Peyer's patch (tissue), 4 donors: ENCODE results near the gene GPR25. TPM values are rescaled to one million over a fixed set of nuclear protein-coding genes. Genes with fewer than 3 reads are reported as not detected.

ENCODE experiments used
- DNase-seq, 3 donors: peaks; one replicate each; pipeline ENCODE4 v3.0.0-alpha.2; 2017 to 2019
- H3K27ac ChIP-seq, 4 donors: fragments of 200-600 bp; sonication (generic); one replicate each; pipeline ENCODE4 v1.5.1; 2016 to 2019
- H3K27me3 ChIP-seq, 2 donors: fragments of 200-600 bp; sonication (generic); one replicate each; pipeline ENCODE4 v1.5.1; 2019
- H3K36me3 ChIP-seq, 3 donors: fragments of 200-600 bp; sonication (generic); one replicate each; pipeline ENCODE4 v1.5.1; 2016 to 2019
- H3K4me1 ChIP-seq, 4 donors: fragments of 200-600 bp; sonication (generic); one replicate each; pipeline ENCODE4 v1.5.1; 2016 to 2019
- H3K4me3 ChIP-seq, 4 donors: fragments of 200-600 bp; sonication (generic); 1 replicate in 3 of 4; 2 replicates in 1 of 4; pipeline ENCODE4 v1.5.1; 2016 to 2019; ENCODE audit warnings: mild to moderate bottlenecking in 1 of 4
- H3K9me3 ChIP-seq, 4 donors: fragments of 200-600 bp; sonication (generic); one replicate each; pipeline ENCODE4 v1.5.1; 2016 to 2019; ENCODE audit warnings: mild to moderate bottlenecking in 1 of 4
- POLR2A ChIP-seq, 2 donors: fragments of 450-650 bp; IDR thresholded peaks; one replicate each; pipeline ENCODE4 v1.5.1; 2017; ENCODE audit warnings: antibody characterized with exemption in 2 of 2, mild to moderate bottlenecking in 2 of 2, moderate library complexity in 2 of 2
- total RNA-seq, 4 donors: library from RNA; depleted of rRNA; stranded (reverse); fragments of >200 nt; gene quantifications; one replicate each; pipeline ENCODE4 v1.1.0, GENCODE V29; 2016
- TF ChIP-seq, protein P1 (sequence below), 6 experiments: fragments of 450-650 bp in 4 of 6; fragments of 200-600 bp in 2 of 6; sonication (generic) in 1 of 6; IDR thresholded peaks; one replicate each; pipeline ENCODE4 v1.5.1; 2017 to 2019; ENCODE audit warnings: antibody characterized with exemption in 6 of 6, mild to moderate bottlenecking in 3 of 6, moderate library complexity in 1 of 6

Gene GPR25
- total RNA-seq, 4 donors from 2014 or later, result not detected

DNA sequence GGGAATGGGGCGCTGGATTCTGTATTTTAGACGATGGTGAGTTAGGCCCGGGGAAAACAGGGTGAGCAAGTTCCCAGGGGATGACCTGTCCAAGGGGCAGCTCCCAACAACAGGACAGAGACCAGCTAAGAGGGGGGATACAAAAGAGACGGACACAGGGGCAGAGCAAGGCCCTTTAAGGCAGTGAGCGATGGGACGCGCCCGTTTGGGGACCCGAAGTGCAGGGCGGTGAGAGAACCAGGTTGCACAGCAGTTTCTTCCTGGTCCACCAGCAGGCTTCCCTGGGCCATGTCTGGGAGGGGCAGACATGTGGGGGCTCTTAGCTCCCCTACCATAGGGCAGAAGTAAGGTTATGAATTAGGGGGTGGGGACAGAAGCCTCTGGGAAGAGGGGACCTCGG, 43.9 kb downstream of the GPR25 start:
- H3K36me3 ChIP-seq, result peaks cover 0 to 18% (median 0%) of the 10 kb centered on the region in 3 donors
- no peaks in the 10 kb centered on the region for H3K27me3 ChIP-seq
- peak overlapping the region in 2 of 4 donors; percentile 57 to 59 for H3K27ac ChIP-seq
- H3K9me3 ChIP-seq, result no peaks in the 10 kb centered on the region
- DNase-seq, result peak in 2 of 3 donors; percentile 42 to 58
- no peak overlapping the region for H3K4me3 ChIP-seq
- H3K4me1 ChIP-seq, result peaks cover 0 to 21% (median 1%) of the 10 kb centered on the region in 4 donors
- no peak for TF ChIP-seq POLR2A (IDR thresholded peaks at IDR 0.05)
- TF ChIP-seq, protein P1, sequence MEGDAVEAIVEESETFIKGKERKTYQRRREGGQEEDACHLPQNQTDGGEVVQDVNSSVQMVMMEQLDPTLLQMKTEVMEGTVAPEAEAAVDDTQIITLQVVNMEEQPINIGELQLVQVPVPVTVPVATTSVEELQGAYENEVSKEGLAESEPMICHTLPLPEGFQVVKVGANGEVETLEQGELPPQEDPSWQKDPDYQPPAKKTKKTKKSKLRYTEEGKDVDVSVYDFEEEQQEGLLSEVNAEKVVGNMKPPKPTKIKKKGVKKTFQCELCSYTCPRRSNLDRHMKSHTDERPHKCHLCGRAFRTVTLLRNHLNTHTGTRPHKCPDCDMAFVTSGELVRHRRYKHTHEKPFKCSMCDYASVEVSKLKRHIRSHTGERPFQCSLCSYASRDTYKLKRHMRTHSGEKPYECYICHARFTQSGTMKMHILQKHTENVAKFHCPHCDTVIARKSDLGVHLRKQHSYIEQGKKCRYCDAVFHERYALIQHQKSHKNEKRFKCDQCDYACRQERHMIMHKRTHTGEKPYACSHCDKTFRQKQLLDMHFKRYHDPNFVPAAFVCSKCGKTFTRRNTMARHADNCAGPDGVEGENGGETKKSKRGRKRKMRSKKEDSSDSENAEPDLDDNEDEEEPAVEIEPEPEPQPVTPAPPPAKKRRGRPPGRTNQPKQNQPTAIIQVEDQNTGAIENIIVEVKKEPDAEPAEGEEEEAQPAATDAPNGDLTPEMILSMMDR (IDR thresholded peaks at IDR 0.05), result no peak

DNA sequence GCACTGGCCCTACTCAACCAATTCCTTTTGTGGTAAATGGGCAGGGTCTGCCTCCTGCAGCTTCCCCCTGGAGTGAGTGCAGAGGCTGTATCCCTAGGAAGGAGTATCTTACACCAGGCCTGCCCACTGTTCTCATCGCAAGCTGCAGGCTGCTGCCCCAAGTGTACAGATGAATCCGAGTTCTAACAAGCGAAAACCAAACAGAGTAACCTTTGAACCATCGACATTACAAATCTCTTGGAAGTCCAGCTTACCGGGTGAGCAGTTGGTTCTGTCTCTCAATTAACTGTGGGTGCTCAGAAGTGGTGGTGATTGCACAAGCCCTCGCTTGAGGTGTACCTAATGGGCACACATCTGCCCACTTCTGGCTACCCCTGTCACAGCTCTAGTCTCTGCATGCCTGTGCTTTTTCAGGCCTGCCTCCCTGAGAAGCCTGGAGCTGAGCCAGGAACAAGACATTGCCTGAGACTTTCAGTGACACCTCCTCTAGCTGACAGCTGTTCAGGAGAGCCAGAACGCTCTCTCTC, 44.6 kb downstream of the GPR25 start:
- TF ChIP-seq, protein P1 (IDR thresholded peaks at IDR 0.05), result no peak
- no peak for TF ChIP-seq POLR2A (IDR thresholded peaks at IDR 0.05)
- H3K9me3 ChIP-seq, result no peaks in the 10 kb centered on the region
- H3K27me3 ChIP-seq, result no peaks in the 10 kb centered on the region
- peak in 2 of 3 donors; percentile 51 to 59 for DNase-seq
- H3K4me3 ChIP-seq, result no peak overlapping the region
- H3K36me3 ChIP-seq, result peaks cover 0 to 13% (median 0%) of the 10 kb centered on the region in 3 donors
- peak overlapping the region in 2 of 4 donors; percentile 57 to 59 for H3K27ac ChIP-seq
- peaks cover 0 to 17% (median 1%) of the 10 kb centered on the region in 4 donors for H3K4me1 ChIP-seq

DNA sequence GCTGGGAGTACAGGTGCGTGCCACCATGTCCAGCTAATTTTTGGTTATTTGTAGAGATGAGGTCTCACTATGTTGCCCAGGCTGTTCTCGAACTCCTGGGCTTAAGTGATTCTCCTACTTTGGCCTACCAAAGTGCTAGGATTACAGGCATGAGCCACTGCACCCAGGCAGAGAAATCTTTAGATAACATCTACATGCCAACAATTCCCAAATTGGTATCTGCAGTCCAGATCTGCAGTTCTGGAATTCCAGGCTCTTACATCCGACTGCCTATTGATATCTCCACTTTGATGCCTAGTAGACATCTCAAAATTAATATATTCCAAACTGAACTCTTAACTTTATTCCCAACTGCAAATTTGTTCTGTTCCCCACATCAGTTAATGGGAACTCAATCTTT, 45.2 kb downstream of the GPR25 start:
- peaks cover 0 to 12% (median 1%) of the 10 kb centered on the region in 4 donors for H3K4me1 ChIP-seq
- no peak overlapping the region for H3K27ac ChIP-seq
- no peak overlapping the region for H3K4me3 ChIP-seq
- TF ChIP-seq, protein P1 (IDR thresholded peaks at IDR 0.05), result no peak
- TF ChIP-seq POLR2A (IDR thresholded peaks at IDR 0.05), result no peak
- peak in 1 of 3 donors; percentile 13 for DNase-seq
- H3K9me3 ChIP-seq, result no peaks in the 10 kb centered on the region
- peaks cover 0 to 8% (median 0%) of the 10 kb centered on the region in 3 donors for H3K36me3 ChIP-seq
- no peaks in the 10 kb centered on the region for H3K27me3 ChIP-seq

DNA sequence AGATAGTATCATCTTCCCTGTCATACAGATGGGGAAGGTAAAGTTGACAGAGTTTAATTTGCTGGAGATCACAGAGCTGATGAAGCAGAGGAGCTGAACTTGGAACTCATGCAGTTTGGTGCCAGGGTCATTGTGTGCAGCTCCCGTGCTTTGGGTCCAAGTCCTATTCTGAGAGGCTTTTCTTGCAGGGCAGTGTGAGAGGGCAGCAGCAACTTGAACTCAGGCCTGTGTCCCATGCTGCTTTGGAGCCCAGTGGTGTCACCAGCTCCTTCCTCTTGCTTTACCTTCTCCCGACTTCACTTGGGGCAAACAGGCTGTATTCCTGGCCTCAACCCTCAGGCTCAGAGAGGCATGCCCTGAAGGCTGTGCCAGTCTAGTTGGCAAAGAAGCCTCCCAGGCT, 46.6 kb downstream of the GPR25 start:
- TF ChIP-seq, protein P1 (IDR thresholded peaks at IDR 0.05), result no peak
- TF ChIP-seq POLR2A (IDR thresholded peaks at IDR 0.05), result no peak
- Histone ChIP-seq H3K27me3 (no peaks in the 10 kb centered on the region), H3K4me1 (peaks cover 0 to 8% (median 1%) of the 10 kb centered on the region in 4 donors), H3K36me3 (peaks cover 0 to 4% (median 0%) of the 10 kb centered on the region in 3 donors), H3K4me3 (no peak overlapping the region), H3K27ac (no peak overlapping the region), H3K9me3 (no peaks in the 10 kb centered on the region)
- no peak for DNase-seq

DNA sequence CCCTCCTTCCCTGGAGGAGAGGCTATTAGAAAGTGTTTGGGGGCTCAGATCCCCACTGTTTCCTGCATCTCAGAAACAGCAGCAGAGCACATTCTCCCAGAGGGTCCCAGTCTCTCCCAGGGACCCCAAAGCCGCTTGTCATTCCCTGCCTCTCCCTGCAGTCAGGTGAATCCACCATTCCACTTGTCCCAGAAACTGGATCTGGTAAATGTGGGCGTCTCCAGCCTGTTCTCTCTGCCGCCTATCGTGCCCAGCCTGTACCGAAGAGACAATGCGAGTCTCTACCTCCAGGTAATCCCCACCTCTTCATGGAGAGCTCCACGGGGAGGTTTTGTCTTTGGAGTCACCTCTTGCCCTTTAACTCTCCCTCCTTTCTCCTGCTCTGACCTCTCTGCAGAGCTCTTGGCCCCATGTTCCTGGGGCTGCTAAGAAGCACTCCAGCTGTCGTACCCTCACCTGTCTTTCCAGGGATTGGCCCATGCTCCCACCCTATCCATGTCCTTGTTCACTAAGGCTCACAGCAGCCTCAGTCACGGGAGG, 48.9 kb downstream of the GPR25 start:
- H3K9me3 ChIP-seq, result no peaks in the 10 kb centered on the region
- H3K4me3 ChIP-seq, result no peak overlapping the region
- DNase-seq, result peak in 1 of 3 donors; percentile 15
- H3K27me3 ChIP-seq, result no peaks in the 10 kb centered on the region
- H3K4me1 ChIP-seq, result no peaks in the 10 kb centered on the region
- H3K36me3 ChIP-seq, result peaks cover 0 to 4% (median 0%) of the 10 kb centered on the region in 3 donors
- H3K27ac ChIP-seq, result no peak overlapping the region
- TF ChIP-seq POLR2A (IDR thresholded peaks at IDR 0.05), result no peak
- TF ChIP-seq, protein P1 (IDR thresholded peaks at IDR 0.05), result no peak
